ENCODE measurements around the gene SLC6A3.

The SLC6A3 gene

GRCh38 chr5:1409381-1410110 lies 35.7 kb downstream of the SLC6A3 start:
- DNase-seq (ENCODE audit: low read depth in 2 of 2) = no peak

GRCh38 chr5:1406681-1407640 lies 38.3 kb downstream of the SLC6A3 start:
- DNase-seq (ENCODE audit: low read depth in 2 of 2) = no peak

- DNase-seq (ENCODE audit: low read depth in 2 of 2) = no peak
These were observed 39.4 kb downstream of the SLC6A3 start for GRCh38 chr5:1405539-1406530.

- DNase-seq (ENCODE audit: low read depth in 2 of 2) = no peak
These were observed 40.1 kb downstream of the SLC6A3 start for GRCh38 chr5:1405121-1405520.

- DNase-seq (ENCODE audit: low read depth in 2 of 2) = no peak
These were observed 41.2 kb downstream of the SLC6A3 start for GRCh38 chr5:1404062-1404461.

- DNase-seq (ENCODE audit: low read depth in 2 of 2) = no peak
These were observed 42.5 kb downstream of the SLC6A3 start for GRCh38 chr5:1402611-1403255.

- no peak for DNase-seq (ENCODE audit: low read depth in 2 of 2)
These were observed 43.6 kb downstream of the SLC6A3 start for GRCh38 chr5:1401536-1402138.

GRCh38 chr5:1400936-1401335 lies 44.3 kb downstream of the SLC6A3 start:
- DNase-seq (ENCODE audit: low read depth in 2 of 2) = no peak

GRCh38 chr5:1400211-1400855 lies 44.9 kb downstream of the SLC6A3 start:
- DNase-seq (ENCODE audit: low read depth in 2 of 2) = no peak

- no peak for DNase-seq (ENCODE audit: low read depth in 2 of 2)
These were observed 45.5 kb downstream of the SLC6A3 start for GRCh38 chr5:1399737-1400136.

- no peak for DNase-seq (ENCODE audit: low read depth in 2 of 2)
These were observed 48.9 kb downstream of the SLC6A3 start for GRCh38 chr5:1396293-1396816.

- DNase-seq (ENCODE audit: low read depth in 2 of 2) = no peak
These were observed 50.1 kb downstream of the SLC6A3 start for GRCh38 chr5:1394881-1395860.

- DNase-seq (ENCODE audit: low read depth in 2 of 2) = no peak
These were observed 51.4 kb downstream of the SLC6A3 start for GRCh38 chr5:1393571-1394501.

GRCh38 chr5:1392801-1393565 lies 52.3 kb downstream of the SLC6A3 start:
- no peak for DNase-seq (ENCODE audit: low read depth in 2 of 2)

- no peak for DNase-seq (ENCODE audit: low read depth in 2 of 2)
These were observed 53.0 kb downstream of the SLC6A3 start for GRCh38 chr5:1392261-1392660.

- no peak for DNase-seq (ENCODE audit: low read depth in 2 of 2)
These were observed 53.5 kb downstream of the SLC6A3 start for GRCh38 chr5:1391691-1392090.
